ENCODE data around the gene NPRL2.

Gene NPRL2

DNA sequence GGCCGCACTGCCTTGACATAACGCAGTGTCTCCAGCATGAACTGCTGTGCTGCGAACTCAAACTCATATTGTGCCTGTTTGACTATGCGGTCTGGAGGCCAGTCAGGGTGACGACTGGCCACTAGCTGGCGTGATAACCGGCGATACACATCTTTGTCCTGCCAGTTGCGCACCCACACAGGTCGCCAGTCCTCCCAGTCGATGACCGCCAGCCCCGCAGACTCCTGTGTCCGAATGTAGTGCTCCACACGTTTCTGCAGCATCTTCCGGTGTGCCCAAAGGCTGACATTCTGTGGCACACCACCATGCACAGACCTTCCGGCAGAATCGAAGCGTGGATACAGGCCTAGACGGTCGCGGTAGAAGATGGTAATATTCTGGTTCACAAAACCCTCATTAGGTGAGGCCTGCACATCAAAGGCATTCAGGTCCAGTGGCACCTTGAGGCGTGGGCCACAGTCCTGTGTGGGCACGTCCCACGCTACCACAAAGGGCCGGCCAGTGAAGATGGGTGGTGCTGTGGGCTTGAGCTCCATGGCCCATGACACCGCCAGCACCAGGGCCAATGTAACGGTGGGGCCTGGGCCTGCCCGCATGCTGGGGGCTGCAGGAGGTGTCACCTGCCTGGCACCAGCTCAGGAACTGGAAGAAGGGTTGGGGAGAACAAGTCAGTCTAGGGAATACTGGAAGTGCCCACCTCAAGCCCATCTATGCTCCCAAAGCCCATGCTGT lies 30.5 kb downstream of the NPRL2 start:
- in situ Hi-C loops (cut with HindIII; ENCODE audit: low sequenced_read_pairs) = no loop called here
- no peak for DNase-seq (ENCODE audit: low read depth, low spot score)
- TF ChIP-seq, protein P1, sequence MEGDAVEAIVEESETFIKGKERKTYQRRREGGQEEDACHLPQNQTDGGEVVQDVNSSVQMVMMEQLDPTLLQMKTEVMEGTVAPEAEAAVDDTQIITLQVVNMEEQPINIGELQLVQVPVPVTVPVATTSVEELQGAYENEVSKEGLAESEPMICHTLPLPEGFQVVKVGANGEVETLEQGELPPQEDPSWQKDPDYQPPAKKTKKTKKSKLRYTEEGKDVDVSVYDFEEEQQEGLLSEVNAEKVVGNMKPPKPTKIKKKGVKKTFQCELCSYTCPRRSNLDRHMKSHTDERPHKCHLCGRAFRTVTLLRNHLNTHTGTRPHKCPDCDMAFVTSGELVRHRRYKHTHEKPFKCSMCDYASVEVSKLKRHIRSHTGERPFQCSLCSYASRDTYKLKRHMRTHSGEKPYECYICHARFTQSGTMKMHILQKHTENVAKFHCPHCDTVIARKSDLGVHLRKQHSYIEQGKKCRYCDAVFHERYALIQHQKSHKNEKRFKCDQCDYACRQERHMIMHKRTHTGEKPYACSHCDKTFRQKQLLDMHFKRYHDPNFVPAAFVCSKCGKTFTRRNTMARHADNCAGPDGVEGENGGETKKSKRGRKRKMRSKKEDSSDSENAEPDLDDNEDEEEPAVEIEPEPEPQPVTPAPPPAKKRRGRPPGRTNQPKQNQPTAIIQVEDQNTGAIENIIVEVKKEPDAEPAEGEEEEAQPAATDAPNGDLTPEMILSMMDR (IDR thresholded peaks at IDR 0.05; ENCODE audit: low read depth, low read length) = no peak
- H3K4me3 ChIP-seq (ENCODE audit: low read depth, low read length) = peak overlapping the region; percentile 70

DNA sequence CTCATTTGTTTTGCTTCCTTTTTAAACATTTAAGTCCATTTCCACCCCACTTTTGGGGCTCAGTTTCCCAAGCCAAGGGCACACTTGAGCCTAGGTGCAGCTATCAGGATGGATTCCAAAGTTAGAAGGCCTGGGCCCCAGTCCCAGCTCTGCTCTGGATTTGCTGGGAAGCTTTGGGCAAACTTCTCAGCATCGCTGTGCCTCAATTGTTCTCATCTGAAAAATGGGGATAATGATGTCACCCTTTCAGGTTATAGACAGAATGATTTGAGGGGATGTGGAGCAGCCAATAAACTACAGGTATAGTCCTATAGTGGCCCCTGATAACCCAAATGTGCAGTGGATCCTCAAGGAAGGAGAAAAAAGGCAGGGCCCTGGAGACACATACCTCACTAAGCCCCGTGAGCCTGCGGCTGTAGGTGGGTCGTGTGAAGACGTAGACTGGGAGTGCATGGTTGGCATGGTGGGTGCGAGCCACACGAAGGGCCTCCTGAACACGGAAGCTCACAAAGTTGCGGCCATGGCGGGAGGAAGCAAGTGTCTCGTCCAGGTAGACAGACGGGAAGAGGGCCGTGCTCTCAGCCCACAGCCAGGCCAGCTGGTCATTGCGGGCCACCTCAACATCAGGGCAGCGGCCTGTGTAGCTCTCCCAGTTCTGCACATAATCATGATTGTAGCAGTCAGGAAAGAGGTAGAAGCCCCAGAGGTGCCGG lies 31.2 kb downstream of the NPRL2 start:
- TF ChIP-seq, protein P1 (IDR thresholded peaks at IDR 0.05; ENCODE audit: low read depth, low read length) = no peak
- H3K4me3 ChIP-seq (ENCODE audit: low read depth, low read length) = no peak overlapping the region
- in situ Hi-C loops (cut with HindIII; ENCODE audit: low sequenced_read_pairs) = no loop called here
- DNase-seq (ENCODE audit: low read depth, low spot score) = no peak

DNA sequence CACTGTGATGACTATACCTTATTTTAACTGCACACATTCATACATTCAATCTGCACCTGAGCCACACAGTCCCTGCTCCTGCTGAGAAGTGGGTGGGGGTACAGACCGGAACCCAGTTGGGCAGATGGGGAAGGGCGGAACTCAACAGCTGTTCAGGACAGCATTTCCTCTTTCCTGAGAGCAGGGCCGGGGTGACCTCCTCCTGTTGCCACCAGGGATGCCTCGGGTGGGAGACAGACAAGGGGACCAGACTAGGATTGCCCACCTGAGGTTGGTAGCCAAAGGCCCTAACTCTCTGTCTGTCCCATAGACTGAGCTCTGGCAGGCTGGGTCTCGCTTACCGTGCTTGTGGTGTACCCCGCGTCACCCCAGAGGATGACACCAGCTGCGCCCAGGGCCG lies 32.0 kb downstream of the NPRL2 start:
- in situ Hi-C loops (cut with HindIII; ENCODE audit: low sequenced_read_pairs) = no loop called here
- no peak for DNase-seq (ENCODE audit: low read depth, low spot score)
- H3K4me3 ChIP-seq (ENCODE audit: low read depth, low read length) = no peak overlapping the region
- TF ChIP-seq, protein P1 (IDR thresholded peaks at IDR 0.05; ENCODE audit: low read depth, low read length) = no peak

DNA sequence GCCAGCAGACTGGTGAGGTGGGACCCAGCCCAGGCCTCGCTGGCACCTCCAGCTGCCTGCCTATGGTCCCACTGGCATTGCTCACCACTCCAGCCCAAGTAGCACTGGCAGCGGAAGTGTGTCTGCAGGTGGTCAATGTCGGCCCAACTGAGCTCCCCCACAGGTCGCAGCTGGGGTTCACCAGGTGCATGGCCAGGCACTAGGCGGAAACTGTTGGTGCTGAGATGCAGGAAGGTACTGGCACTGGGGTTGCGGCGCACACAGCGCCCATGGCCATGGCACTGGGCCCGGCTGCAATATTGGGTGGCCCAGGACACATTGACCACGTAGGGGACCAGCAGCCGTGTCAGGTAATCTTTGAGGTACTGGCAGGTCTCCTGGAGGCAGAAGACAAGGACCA lies 32.4 kb downstream of the NPRL2 start:
- TF ChIP-seq, protein P1 (IDR thresholded peaks at IDR 0.05; ENCODE audit: low read depth, low read length) = no peak
- in situ Hi-C loops (cut with HindIII; ENCODE audit: low sequenced_read_pairs) = no loop called here
- H3K4me3 ChIP-seq (ENCODE audit: low read depth, low read length) = no peak overlapping the region
- no peak for DNase-seq (ENCODE audit: low read depth, low spot score)

DNA sequence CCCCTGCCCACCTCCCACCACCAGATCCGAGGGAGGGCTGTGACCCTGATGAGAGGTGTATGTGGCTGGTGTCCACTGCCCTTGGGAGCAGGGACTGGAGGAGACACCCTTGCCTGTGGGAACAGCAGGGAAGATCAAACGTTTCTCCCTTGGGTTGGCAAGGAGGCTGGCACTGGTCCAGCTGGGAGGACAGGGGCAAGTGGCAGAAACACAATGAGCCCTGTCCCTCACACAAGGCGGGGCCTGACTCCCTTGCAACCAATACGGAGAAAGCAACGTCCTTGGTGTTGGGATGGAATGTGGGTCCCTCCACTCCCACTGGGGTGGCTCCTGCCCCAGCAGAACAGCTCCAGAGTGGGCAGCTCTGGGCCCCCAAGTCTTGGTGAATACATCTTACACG lies 33.3 kb downstream of the NPRL2 start:
- in situ Hi-C loops (cut with HindIII; ENCODE audit: low sequenced_read_pairs) = no loop called here
- DNase-seq (ENCODE audit: low read depth, low spot score) = no peak
- no peak overlapping the region for H3K4me3 ChIP-seq (ENCODE audit: low read depth, low read length)
- TF ChIP-seq, protein P1 (IDR thresholded peaks at IDR 0.05; ENCODE audit: low read depth, low read length) = no peak

DNA sequence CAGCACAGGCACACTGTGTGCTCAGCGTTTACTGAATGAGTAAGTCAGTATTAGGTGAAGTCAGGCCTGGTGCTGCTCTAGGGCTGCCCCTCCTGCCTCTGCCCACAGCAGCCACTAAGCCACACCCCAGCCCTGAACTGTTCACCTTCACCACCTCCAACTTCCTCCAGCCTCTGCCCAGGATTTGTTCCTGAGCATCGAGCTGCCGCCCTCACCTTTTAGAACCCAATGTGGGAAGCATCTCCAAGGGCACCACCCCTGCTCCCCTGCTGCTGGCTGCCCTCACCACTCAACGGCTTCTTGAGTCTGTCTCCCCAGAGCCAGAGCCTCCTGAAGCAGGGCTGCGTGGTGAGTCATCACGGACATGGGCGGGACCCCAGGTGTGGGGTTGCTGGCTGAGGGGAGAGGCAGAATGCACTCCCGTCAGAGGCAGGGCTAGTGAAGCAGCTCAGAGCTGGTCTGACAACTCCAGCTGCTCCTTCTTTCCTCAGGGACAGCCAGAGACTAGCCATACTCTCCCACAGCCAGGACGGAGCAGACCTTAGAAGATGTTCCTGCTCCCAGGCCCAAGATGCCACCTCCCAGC lies 33.8 kb downstream of the NPRL2 start:
- in situ Hi-C loops (cut with HindIII; ENCODE audit: low sequenced_read_pairs) = no loop called here
- DNase-seq (ENCODE audit: low read depth, low spot score) = peak; percentile 62
- no peak overlapping the region for H3K4me3 ChIP-seq (ENCODE audit: low read depth, low read length)
- TF ChIP-seq, protein P1 (IDR thresholded peaks at IDR 0.05; ENCODE audit: low read depth, low read length) = no peak

All from astrocyte of the spinal cord (primary cell).